SKM-1 treated with dmso at 0.1 percent for 144 hours (cell line): Measurements from ENCODE around the gene GRIK2.

Experiments
- DNase-seq: peaks from one replicate; lab custom pipeline; 2025; ENCODE audit not compliant: unreplicated experiment; lab: John Stamatoyannopoulos, UW

Gene GRIK2

GRCh38 chr6:101400326-101401135, 7.0 kb downstream of the GRIK2 start:
- no peak for DNase-seq

DNA sequence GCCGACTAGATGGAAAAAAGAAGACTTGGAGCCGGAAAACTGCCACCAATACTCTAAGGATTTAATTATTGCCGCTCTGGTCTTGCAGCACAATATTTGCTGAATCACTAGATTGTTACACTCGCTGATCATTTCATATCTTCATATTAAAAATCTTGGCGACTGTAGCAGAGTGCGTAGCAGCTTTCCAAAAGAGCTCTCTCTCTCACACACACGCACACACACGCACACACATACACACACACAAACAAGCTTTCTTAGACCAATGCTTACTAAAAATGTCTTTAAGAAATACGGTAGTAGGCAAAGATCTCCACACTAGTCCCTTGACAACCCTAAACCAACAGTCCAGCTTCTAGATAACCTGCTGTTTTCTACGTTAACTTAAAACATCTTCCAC, 7.7 kb downstream of the GRIK2 start:
- no peak for DNase-seq

DNA sequence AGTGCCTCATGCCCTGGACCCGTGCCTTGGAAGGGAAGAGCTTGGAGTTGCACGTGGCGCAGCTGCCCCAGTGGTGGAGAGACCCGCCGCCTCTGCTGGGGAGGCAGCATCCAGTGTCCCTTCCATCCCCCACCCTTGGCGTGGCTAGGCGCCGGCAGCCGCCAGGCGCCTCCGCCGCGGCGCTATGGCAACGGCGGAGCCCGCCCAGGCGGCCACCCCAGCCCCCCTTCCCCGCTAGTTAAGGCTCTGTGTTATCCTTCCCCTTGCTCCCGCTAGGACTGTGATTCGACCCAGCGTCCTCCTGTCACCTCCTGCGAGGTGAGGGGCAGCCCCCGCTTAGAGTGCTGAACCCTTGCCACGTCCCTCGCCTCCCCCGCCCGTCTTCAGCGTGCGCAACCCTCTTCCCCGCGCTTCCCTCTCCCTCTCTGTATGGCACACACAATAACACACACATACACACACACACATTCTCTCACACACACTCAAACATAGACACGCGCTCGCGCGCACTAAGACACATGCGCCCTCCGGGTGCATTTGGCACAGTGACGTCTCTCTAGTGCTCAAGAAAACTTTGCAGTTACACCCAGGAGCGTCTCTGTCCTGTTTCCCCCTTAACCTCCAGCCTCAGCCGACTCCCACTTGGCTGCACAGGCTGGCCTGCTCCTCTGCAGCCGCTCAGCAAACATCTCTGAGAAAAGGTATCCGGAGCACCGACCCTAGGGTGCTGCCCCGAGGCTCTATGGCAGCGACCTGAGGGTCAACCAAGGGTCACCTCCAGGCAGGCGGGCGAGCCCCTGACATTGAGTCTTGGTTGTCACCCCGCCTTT, 8.5 kb downstream of the GRIK2 start:
- DNase-seq = no peak

GRCh38 chr6:101402622-101403031, 9.1 kb downstream of the GRIK2 start:
- DNase-seq = no peak

- DNase-seq = no peak
Observed at GRCh38 chr6:101403216-101403945, 9.9 kb downstream of the GRIK2 start.

- DNase-seq = no peak
Observed at GRCh38 chr6:101404775-101405174, 11.3 kb downstream of the GRIK2 start.

DNA sequence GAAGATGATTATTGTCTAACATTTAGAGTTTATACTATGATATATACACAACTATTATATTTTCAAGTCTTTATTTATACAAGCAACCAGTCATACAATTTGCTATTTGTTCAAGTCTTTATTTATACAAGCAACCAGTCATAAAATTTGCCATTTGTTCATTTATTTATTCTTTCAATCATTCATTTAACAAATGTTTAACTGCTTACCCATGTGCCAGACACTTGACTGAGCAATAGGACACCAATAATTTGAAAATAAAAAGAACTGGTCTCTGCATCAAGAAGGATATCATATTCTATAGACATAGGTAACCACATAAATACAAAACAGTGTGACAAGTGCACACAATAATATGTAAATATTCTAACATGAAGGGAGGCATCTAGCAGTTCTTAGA, 20.3 kb downstream of the GRIK2 start:
- no peak for DNase-seq

DNA sequence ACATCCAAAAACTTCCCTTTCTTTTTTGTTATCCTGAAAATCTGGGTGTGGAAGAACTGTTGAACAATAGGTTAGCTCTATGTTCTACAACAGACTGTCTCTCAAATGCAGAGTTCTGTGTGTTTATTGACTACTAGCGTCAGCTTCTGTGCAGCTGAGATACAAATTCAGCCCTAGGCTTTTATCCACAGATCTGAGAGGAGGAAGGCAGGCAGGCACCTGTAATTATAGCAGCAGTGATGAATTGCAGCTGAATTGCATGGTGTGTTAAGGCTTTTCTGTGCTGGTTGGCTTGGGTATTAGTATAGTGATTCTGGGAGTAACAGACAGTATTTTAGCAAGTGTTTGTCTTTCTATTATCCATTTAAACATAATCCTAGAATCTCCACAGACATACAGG, 24.4 kb downstream of the GRIK2 start:
- DNase-seq = no peak

DNA sequence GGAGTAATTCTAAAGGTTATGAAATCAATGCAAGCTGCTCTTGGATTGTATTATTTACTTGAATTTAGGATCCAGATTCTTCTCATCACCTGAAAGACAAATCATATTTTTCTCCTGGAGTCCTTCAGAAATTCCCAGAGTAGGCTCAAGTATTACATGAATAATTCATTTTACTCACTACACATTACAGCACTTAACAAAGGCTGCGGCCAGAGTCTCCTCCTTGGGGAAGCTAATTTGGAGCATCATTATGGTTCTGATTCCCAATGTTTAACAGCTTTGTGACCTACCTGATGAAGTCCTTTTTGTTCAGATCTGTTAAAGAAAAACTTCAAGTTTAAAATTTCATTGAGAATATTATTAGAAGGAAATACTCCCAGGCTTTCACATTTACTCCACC, 28.7 kb downstream of the GRIK2 start:
- DNase-seq = no peak

DNA sequence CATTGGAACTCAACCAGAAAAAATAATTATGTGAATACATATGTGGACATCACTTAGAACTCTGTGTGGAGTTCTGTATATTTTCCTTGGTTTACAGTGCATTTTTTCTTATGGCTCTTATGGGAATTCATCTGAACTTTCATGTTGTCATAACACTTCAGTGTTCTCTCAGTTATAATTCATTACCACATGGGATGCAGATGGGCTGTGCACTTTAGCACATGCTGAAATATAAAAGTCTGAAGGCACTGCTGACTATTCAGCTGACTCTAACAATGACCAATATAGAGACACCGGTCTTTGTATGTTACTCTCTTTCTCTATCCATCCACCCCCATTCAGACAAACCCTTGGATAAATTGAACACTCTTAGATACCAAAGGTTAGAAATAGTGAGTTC, 29.3 kb downstream of the GRIK2 start:
- no peak for DNase-seq

GRCh38 chr6:101429270-101429669, 35.8 kb downstream of the GRIK2 start:
- DNase-seq = no peak

GRCh38 chr6:101429845-101430244, 36.3 kb downstream of the GRIK2 start:
- DNase-seq = no peak

DNA sequence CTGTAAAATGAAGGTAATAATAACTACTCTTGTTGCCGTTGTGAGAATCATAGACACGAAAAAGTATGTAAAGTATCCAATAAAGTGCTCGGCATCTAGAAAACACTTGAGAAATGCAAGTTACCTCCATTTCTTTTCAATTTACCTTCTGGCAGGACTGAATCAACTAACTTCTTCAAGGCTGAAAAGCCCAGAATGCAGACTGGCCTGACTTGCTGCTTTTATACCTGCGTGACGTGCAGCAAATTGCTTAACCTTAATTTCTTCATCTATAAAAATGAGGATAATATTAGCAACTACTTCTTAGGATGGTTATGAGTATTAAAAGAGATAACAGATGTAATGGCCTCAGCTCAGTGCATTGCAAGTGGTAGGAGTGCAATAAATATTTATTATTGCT, 39.6 kb downstream of the GRIK2 start:
- no peak for DNase-seq

DNA sequence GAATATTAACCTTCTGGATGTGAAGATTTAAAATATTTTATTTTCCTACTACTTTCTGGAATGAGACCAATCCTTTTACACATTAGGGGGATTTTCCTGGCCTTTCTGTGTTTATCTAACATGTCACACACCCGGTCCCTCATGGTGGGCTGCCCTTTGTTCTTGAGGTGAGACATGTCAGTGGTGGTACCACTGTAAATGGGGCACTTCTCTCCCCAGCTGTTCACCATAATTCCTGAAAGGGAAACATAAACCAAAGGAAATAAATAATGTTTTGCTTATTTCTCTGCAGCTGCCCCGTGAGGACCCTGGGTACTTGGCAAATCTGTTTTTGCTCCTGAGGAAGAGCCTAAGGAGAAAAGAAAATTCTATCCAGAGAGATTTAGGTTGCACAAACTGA, 41.1 kb downstream of the GRIK2 start:
- no peak for DNase-seq

- DNase-seq = no peak
Observed at GRCh38 chr6:101435038-101435437, 41.5 kb downstream of the GRIK2 start.

GRCh38 chr6:101439790-101440189, 46.3 kb downstream of the GRIK2 start:
- DNase-seq = no peak

GRCh38 chr6:101443315-101443714, 49.8 kb downstream of the GRIK2 start:
- DNase-seq = no peak

GRCh38 chr6:101444717-101445116, 51.2 kb downstream of the GRIK2 start:
- DNase-seq = no peak

- DNase-seq = no peak
Observed at GRCh38 chr6:101445527-101445926, 52.0 kb downstream of the GRIK2 start.

GRCh38 chr6:101450901-101451300, 57.4 kb downstream of the GRIK2 start:
- no peak for DNase-seq

DNA sequence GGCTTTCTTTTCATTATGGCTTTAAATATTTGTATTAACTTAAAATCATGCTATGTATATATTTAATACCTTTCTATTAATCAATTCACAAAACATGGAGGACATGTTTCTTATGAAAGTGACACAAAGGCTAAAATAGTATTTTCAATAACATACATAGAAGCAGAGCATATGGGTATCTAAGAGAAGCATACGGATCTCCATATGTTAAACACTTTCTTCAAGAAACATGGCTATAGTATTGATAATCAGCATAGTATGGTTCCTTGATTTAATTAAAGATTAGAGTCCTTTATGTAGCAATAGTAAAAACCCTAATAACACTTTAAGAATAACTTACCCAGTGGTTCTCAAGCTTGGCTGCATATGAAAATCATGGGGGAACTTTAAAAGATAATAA, 58.5 kb downstream of the GRIK2 start:
- DNase-seq = no peak

DNA sequence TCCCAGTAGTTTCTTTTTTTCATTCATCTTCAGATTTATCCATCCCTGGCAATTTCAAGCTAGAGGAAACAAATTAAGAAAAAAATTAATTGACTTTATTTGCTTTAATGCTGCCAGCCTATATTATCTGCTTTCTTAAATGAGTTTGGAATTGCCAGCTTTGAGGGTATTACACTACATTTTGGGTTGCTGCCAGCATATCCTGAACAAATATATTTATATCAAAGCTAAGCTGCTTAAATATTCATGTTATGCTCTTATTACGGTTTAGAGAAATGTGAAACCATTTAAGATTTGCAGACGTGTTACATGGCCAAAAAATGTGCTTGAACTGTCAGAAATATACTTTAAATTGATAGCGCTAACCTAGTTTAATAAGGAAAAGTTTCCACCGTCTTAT, 59.7 kb downstream of the GRIK2 start:
- DNase-seq = no peak
